ENCODE measurements around the gene FOXO3.

Gene FOXO3

DNA sequence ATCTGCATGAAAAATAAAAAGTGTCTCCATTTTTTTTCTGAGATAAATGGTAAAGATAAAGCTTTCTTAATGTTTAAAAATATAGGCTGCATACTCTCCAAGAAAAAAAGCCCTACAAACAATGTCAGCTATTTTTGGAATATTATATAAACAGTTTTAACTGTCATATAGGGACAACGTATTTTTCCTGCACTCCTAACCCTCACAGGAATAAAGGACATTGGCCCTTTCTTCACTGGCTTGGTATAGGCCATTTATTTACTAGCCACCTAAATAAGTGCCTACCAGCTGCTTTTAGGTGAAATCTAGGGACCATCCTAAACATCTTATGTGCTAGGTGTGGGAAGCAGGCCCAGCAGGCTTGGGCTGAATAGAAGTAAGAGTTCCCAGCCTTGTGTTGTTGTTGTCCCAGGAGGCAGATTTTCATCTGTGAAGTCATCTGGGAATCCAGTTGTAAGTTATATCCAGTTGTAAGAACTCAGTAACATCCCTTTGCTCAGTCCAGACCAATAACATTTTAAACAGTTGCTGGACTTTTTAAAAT, 21.3 kb downstream of the FOXO3 start:
- no peak overlapping the region for H3K4me3 ChIP-seq (ENCODE audit: low read depth, low read length)
- no CpG with 5 or more reads among the region's 1 CpG for WGBS (ENCODE audit: extremely low coverage, insufficient coverage, insufficient read length)

DNA sequence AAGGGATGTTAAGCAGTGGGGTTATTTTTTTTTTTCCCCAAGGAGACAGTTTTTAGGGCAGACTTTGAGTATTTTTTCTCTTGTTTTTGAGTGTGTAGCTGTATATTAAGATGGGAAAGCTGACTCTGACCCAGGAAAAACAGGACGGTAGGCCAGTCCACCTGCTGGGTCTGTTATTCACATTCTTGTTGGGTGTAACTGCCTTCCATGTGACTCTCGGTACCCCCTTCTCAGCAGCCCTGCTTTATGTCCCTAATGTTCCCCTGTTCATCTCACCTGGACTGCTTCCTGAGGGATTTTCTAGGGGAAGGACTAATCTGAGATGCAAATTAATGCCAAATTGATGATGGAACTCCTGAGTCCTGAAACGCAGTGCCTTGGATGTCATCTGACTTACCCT, 21.9 kb downstream of the FOXO3 start:
- Histone ChIP-seq H3K79me2 (ENCODE audit: control insufficient read depth, insufficient read depth, low read length, poor library complexity) (peaks cover 32% of the 10 kb centered on the region), H3K9ac (ENCODE audit: low read length) (no peak overlapping the region), H3K9me3 (ENCODE audit: insufficient read depth, low read depth, low read length) (no peaks in the 10 kb centered on the region), H4K12ac (ENCODE audit: low read depth, low read length) (no peak overlapping the region), H3K27me3 (ENCODE audit: insufficient read depth, low read length) (no peaks in the 10 kb centered on the region), H3K14ac (ENCODE audit: low read length) (no peak overlapping the region), H3K4me3 (ENCODE audit: low read depth, low read length) (no peak overlapping the region), H2BK12ac (ENCODE audit: low read length) (no peak overlapping the region), H3K27ac (ENCODE audit: low read depth, low read length) (no peak overlapping the region), H2AK5ac (ENCODE audit: low read length) (no peak overlapping the region), H4K8ac (ENCODE audit: low read depth, low read length) (no peak overlapping the region), H3K4me2 (ENCODE audit: low read length) (no peak overlapping the region), H4K91ac (ENCODE audit: low read depth, low read length) (no peak overlapping the region), H3K36me3 (ENCODE audit: control insufficient read depth in 1 of 2, insufficient read depth in 2 of 2, low read length in 2 of 2) (no peaks in the 10 kb centered on the region), H3K4me1 (ENCODE audit: control insufficient read depth in 1 of 2, insufficient read depth in 2 of 2, low read length in 2 of 2) (peaks cover 29 to 33% of the 10 kb centered on the region in 2 experiments), H2BK5ac (ENCODE audit: low read depth, low read length, poor library complexity) (no peak overlapping the region), H3K79me1 (ENCODE audit: low read length) (peaks cover 9% of the 10 kb centered on the region), H3K18ac (ENCODE audit: low read length) (no peak overlapping the region), H3K23ac (ENCODE audit: low read length) (no peak overlapping the region), H2AFZ (ENCODE audit: insufficient read depth, low read length, poor library complexity) (no peak overlapping the region), H2BK120ac (ENCODE audit: insufficient read depth, low read length, poor library complexity) (no peak overlapping the region), H3K4ac (ENCODE audit: low read depth, low read length) (peak overlapping the region; percentile 77)
- DNase-seq = no peak
- no CpG with 5 or more reads among the region's 3 CpGs for WGBS (ENCODE audit: extremely low coverage, insufficient coverage, insufficient read length)

More for the DNA sequence above, 21.3 kb downstream of the FOXO3 start:
- no peak overlapping the region for H2BK5ac ChIP-seq (ENCODE audit: low read depth, low read length, poor library complexity)
- H3K4me2 ChIP-seq (ENCODE audit: low read length) = no peak overlapping the region
- H3K36me3 ChIP-seq (ENCODE audit: control insufficient read depth in 1 of 2, insufficient read depth in 2 of 2, low read length in 2 of 2) = no peaks in the 10 kb centered on the region
- H3K9me3 ChIP-seq (ENCODE audit: insufficient read depth, low read depth, low read length) = no peaks in the 10 kb centered on the region
- no peak overlapping the region for H4K12ac ChIP-seq (ENCODE audit: low read depth, low read length)
- no peak overlapping the region for H2BK120ac ChIP-seq (ENCODE audit: insufficient read depth, low read length, poor library complexity)
- no peak overlapping the region for H2BK12ac ChIP-seq (ENCODE audit: low read length)
- no peak overlapping the region for H3K14ac ChIP-seq (ENCODE audit: low read length)
- H3K79me2 ChIP-seq (ENCODE audit: control insufficient read depth, insufficient read depth, low read length, poor library complexity) = peaks cover 29% of the 10 kb centered on the region
- no peak overlapping the region for H2AFZ ChIP-seq (ENCODE audit: insufficient read depth, low read length, poor library complexity)
- H3K23ac ChIP-seq (ENCODE audit: low read length) = no peak overlapping the region
- no peak overlapping the region for H4K91ac ChIP-seq (ENCODE audit: low read depth, low read length)
- no peak for DNase-seq
- no peak overlapping the region for H3K9ac ChIP-seq (ENCODE audit: low read length)
- H3K18ac ChIP-seq (ENCODE audit: low read length) = no peak overlapping the region
- H3K4me1 ChIP-seq (ENCODE audit: control insufficient read depth in 1 of 2, insufficient read depth in 2 of 2, low read length in 2 of 2) = peaks cover 24 to 28% of the 10 kb centered on the region in 2 experiments
- no peak overlapping the region for H2AK5ac ChIP-seq (ENCODE audit: low read length)
- peak overlapping the region; percentile 50 for H3K4ac ChIP-seq (ENCODE audit: low read depth, low read length)
- H4K8ac ChIP-seq (ENCODE audit: low read depth, low read length) = no peak overlapping the region
- H3K27me3 ChIP-seq (ENCODE audit: insufficient read depth, low read length) = no peaks in the 10 kb centered on the region
- peaks cover 5% of the 10 kb centered on the region for H3K79me1 ChIP-seq (ENCODE audit: low read length)
- H3K27ac ChIP-seq (ENCODE audit: low read depth, low read length) = no peak overlapping the region

DNA sequence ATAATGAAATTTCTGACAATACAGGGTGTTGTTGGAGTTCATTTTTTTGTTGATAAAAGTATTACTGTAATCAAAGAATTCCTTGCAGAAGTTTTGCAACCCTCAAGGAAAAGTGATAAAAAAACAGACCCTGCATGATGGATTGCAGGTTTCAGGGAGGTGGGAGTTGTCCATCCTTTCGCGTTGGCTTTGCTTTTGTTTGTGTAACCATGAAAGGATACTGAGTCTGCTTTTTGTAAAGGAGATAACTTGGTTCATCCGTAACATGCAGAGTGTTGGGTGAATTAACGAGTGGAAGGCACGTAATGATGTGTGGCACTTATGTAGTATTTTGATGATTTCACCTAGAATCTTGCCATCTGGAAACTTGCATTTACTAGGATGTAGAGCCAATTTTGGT, 23.6 kb downstream of the FOXO3 start:
- peaks cover 14% of the 10 kb centered on the region for H3K79me1 ChIP-seq (ENCODE audit: low read length)
- H3K4me3 ChIP-seq (ENCODE audit: low read depth, low read length) = no peak overlapping the region
- H3K4me1 ChIP-seq (ENCODE audit: control insufficient read depth in 1 of 2, insufficient read depth in 2 of 2, low read length in 2 of 2) = peaks cover 22 to 34% of the 10 kb centered on the region in 2 experiments
- H2BK12ac ChIP-seq (ENCODE audit: low read length) = no peak overlapping the region
- no peak overlapping the region for H3K27ac ChIP-seq (ENCODE audit: low read depth, low read length)
- H4K12ac ChIP-seq (ENCODE audit: low read depth, low read length) = no peak overlapping the region
- no peak overlapping the region for H3K23ac ChIP-seq (ENCODE audit: low read length)
- no peaks in the 10 kb centered on the region for H3K36me3 ChIP-seq (ENCODE audit: control insufficient read depth in 1 of 2, insufficient read depth in 2 of 2, low read length in 2 of 2)
- no peak overlapping the region for H2BK120ac ChIP-seq (ENCODE audit: insufficient read depth, low read length, poor library complexity)
- H3K18ac ChIP-seq (ENCODE audit: low read length) = no peak overlapping the region
- H2AK5ac ChIP-seq (ENCODE audit: low read length) = no peak overlapping the region
- peak overlapping the region; percentile 17 for H3K4ac ChIP-seq (ENCODE audit: low read depth, low read length)
- no peak overlapping the region for H2BK5ac ChIP-seq (ENCODE audit: low read depth, low read length, poor library complexity)
- no peak for DNase-seq
- no peaks in the 10 kb centered on the region for H3K27me3 ChIP-seq (ENCODE audit: insufficient read depth, low read length)
- no peak overlapping the region for H4K8ac ChIP-seq (ENCODE audit: low read depth, low read length)
- H4K91ac ChIP-seq (ENCODE audit: low read depth, low read length) = no peak overlapping the region
- H3K14ac ChIP-seq (ENCODE audit: low read length) = no peak overlapping the region
- H2AFZ ChIP-seq (ENCODE audit: insufficient read depth, low read length, poor library complexity) = no peak overlapping the region
- no peaks in the 10 kb centered on the region for H3K9me3 ChIP-seq (ENCODE audit: insufficient read depth, low read depth, low read length)
- WGBS (ENCODE audit: extremely low coverage, insufficient coverage, insufficient read length) = no CpG with 5 or more reads among the region's 5 CpGs
- H3K4me2 ChIP-seq (ENCODE audit: low read length) = no peak overlapping the region
- peaks cover 27% of the 10 kb centered on the region for H3K79me2 ChIP-seq (ENCODE audit: control insufficient read depth, insufficient read depth, low read length, poor library complexity)
- no peak overlapping the region for H3K9ac ChIP-seq (ENCODE audit: low read length)

DNA sequence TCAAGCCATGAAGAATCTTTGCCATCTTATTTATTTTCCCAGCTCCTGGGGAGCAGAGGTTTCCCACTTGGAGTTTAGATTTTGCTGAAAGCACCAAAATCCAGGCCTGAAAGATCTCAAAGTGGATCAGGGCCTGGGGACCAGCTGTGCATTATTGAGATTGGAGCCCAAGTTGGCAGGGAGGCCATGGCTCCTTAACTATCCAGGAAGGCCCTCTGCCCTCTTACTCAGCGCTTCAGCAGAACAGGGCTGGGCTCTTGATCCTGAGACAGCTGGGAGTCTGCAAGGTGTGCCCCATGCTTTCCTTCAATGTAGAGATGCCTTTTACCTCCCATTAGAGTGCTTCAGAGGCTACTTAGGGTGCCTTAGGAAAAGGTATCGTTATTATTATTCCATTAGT, 24.6 kb downstream of the FOXO3 start:
- no peak overlapping the region for H4K8ac ChIP-seq (ENCODE audit: low read depth, low read length)
- peak overlapping the region; percentile 13 for H4K91ac ChIP-seq (ENCODE audit: low read depth, low read length)
- peak overlapping the region; percentile 46 for H2BK12ac ChIP-seq (ENCODE audit: low read length)
- peak overlapping the region; percentile 46 for H3K18ac ChIP-seq (ENCODE audit: low read length)
- H3K27ac ChIP-seq (ENCODE audit: low read depth, low read length) = peak overlapping the region; percentile 42
- H3K14ac ChIP-seq (ENCODE audit: low read length) = no peak overlapping the region
- H4K12ac ChIP-seq (ENCODE audit: low read depth, low read length) = no peak overlapping the region
- H2AFZ ChIP-seq (ENCODE audit: insufficient read depth, low read length, poor library complexity) = peak overlapping the region; percentile 52
- H2BK120ac ChIP-seq (ENCODE audit: insufficient read depth, low read length, poor library complexity) = no peak overlapping the region
- peak overlapping the region; percentile 61 for H3K4ac ChIP-seq (ENCODE audit: low read depth, low read length)
- no CpG with 5 or more reads among the region's 2 CpGs for WGBS (ENCODE audit: extremely low coverage, insufficient coverage, insufficient read length)
- no peak overlapping the region for H3K9ac ChIP-seq (ENCODE audit: low read length)
- no peak overlapping the region for H3K23ac ChIP-seq (ENCODE audit: low read length)
- no peak for DNase-seq
- no peaks in the 10 kb centered on the region for H3K27me3 ChIP-seq (ENCODE audit: insufficient read depth, low read length)
- peak overlapping the region; percentile 16 for H2BK5ac ChIP-seq (ENCODE audit: low read depth, low read length, poor library complexity)
- H2AK5ac ChIP-seq (ENCODE audit: low read length) = peak overlapping the region; percentile 22
- H3K79me1 ChIP-seq (ENCODE audit: low read length) = peaks cover 15% of the 10 kb centered on the region
- no peaks in the 10 kb centered on the region for H3K36me3 ChIP-seq (ENCODE audit: control insufficient read depth in 1 of 2, insufficient read depth in 2 of 2, low read length in 2 of 2)
- peaks cover 21% of the 10 kb centered on the region for H3K79me2 ChIP-seq (ENCODE audit: control insufficient read depth, insufficient read depth, low read length, poor library complexity)
- H3K9me3 ChIP-seq (ENCODE audit: insufficient read depth, low read depth, low read length) = no peaks in the 10 kb centered on the region
- no peak overlapping the region for H3K4me3 ChIP-seq (ENCODE audit: low read depth, low read length)
- no peak overlapping the region for H3K4me2 ChIP-seq (ENCODE audit: low read length)
- peaks cover 17 to 31% of the 10 kb centered on the region in 2 experiments for H3K4me1 ChIP-seq (ENCODE audit: control insufficient read depth in 1 of 2, insufficient read depth in 2 of 2, low read length in 2 of 2)

All from trophoblast cell (in vitro differentiated cells and primary cell).